GM19025 (cell line): ENCODE results near the gene ABCA9.

Experiments used
- ATAC-seq: cut with Tn5 transposase; IDR thresholded peaks from one replicate; pipeline ENCODE4 v1.9.1; 2021; ENCODE audit warnings: mild to moderate bottlenecking, low read depth, moderate library complexity; ENCODE audit not compliant: unreplicated experiment

The ABCA9 gene

GRCh38 chr17:69069226-69069750 lies 8.6 kb upstream of the ABCA9 start:
- no peak for ATAC-seq

DNA sequence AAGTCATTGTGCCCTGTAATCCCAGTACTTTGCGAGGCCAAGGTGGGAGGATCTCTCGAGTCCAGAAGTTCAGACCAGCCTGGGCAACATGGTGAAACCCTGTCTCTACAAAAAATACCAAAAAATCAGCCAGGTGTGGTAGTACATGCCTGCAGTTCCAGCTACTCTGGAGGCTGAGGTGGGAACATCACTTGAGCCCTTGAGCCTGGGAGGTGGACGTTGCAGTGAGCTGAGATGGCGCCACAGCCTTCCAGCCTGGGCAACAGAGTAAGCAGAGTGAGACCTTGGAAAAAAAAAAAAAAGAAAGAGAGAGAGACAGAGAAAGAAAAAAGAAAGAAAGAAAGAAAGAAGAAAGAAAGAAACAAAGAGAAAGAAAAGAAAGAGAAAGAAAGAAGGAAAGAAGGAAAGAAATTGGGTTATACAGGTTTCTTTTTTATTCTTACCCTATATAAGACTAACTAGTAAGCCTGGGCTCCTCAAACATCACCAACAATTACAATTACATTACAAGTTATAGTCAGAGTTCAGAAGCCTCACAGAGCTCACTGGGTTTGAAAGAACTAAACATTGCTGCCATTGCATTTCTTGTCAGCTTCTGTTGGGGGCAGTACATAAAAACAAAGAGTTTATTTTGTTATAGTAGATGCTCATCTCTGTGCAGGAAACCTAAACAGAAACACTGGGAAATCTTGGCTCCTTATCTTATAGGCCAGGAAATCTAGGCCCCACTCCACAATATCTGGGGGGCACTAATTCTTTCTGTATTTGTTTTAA lies 6.7 kb upstream of the ABCA9 start:
- ATAC-seq = no peak

DNA sequence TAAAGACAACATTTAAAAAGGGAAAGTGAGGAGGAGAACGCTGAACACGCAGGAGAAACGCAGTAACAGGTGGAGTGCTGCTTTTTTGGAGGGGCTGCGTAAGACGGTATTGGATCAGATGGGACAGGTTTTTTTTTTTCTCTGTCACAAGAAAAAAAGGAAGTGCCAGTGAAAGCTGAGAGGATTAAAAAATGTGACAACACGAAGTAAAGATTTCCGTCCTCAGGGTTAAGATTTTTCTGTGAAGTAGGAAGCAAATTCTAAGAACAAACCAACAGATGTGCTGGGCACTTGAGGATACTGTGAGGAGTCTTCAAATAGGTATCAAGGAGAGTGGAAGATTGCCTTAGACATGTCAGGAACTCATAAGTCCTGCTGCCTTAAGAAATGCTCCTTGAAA lies 5.8 kb upstream of the ABCA9 start:
- no peak for ATAC-seq

GRCh38 chr17:69065113-69065512 lies 4.4 kb upstream of the ABCA9 start:
- ATAC-seq = no peak

- no peak for ATAC-seq
Observed at GRCh38 chr17:69064476-69064875, 3.7 kb upstream of the ABCA9 start.

DNA sequence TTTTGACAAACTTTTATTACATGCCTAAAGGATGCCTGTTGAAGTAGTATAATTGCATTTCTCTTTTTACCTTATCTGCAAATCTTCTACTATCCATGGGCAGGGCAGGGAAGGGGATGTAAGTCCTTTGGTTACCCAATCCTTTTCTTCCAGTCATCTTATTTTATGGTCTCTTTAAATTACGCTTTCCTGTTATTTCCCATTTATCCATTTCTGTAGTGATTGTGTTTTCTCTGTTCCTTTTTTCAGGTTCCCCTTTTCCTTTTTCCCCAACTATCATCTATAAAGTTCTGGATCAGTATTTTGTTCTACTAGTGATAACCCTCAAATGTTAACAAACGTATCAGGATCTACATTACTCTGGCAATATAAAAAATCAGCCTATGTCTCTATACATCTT lies 3.3 kb upstream of the ABCA9 start:
- ATAC-seq = no peak

DNA sequence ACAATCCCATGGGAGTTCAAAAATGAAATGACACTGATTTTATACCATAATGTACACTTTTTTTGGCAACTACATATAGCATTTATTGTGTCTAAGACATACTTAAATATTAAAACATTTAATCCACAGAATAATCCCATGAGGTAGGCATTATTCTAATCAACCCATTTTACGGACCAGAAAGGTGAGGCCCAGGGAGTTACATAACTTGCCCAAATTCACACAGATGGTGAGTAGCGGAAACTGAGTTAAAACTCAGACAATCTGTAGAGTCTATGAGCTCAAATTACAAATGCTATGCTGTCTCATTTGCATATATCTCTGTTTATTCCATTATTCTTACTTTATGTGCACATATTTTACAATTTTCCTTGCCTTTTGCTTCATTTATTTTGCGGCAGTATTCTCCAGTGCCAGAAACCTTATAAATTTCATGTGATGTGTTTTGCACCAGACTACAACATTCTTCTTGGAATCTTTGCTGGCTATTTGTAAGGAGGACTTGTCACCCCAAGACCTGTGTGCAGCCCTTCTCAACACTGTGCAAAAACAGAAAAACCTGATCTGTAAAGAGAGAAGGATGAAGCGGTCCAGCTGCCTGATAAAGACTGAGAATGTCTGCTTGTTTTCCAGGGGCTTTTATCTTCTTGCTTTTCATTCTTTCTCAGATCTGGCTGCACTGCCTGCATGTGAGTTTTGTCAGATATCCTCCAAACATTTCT lies 2.3 kb upstream of the ABCA9 start:
- no peak for ATAC-seq

DNA sequence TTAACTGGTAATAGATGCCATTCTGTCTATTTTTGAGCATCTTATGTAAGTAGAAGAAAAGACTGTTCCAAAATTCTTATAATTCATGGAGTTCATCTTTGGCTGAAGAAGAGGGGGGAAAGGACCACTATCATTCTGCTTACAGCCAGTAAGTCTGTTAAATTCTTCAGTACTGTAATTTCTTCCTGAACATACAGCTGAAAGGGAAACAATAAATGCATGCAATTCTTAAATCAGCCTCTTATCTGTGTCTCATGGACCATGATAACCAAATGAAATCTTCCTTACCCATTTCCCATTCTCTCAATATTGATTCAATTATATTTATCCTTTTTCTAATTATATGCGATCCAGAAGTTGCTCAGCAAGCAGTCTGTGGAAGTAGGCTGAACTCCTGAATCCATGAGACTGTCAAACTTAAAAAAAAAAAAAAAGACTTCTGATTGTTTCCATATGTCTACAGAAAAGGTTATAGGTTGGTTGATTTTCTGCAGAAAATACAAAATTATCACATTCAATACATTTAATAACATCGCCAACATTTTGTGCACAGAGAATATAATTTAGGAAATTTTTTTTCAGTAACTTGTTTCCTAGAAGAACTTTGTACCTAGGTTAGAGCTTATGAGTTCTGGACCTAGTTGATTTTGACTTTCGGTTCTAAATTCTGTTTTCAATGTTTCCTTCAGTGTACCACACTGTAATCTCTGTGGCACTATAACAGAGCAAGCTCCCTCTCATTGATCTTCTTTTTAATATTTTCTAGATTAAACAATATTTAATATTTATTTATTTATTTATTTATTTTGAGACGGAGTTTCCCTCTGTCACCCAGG lies 1.2 kb upstream of the ABCA9 start:
- no peak for ATAC-seq

DNA sequence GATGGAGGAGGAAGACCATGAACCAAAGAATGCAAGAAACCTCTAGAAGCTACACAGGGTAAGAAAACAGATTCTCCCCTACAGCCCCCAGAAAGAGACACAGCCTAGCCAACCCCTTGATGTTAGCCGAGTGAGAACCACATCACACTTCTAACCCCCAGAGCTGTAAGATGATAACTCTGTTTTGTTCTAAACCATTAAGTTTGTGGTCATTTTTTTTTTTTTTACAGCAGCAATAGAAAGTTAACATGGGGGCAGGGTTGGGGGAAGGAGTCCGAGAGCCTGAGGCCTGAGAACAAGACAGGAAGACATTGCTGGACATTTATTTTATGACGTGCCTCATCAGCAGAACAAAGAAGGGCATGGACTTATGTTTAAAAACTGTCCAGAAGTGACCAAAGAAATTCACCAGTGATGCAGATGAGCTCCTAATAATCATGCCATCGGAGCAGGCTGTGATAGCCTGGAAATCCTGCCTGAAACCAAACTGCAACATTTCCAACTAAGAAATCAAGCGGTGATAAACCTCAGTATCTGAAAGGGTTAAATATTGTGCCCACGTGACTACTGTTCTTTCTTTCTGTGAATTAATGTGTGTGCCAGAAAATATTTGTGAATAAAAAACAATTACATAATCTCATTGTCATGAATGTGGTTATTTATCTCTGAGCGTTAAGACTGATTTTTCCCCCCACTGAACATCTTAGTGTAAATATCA lies 1.1 kb downstream of the ABCA9 start:
- ATAC-seq = no peak

DNA sequence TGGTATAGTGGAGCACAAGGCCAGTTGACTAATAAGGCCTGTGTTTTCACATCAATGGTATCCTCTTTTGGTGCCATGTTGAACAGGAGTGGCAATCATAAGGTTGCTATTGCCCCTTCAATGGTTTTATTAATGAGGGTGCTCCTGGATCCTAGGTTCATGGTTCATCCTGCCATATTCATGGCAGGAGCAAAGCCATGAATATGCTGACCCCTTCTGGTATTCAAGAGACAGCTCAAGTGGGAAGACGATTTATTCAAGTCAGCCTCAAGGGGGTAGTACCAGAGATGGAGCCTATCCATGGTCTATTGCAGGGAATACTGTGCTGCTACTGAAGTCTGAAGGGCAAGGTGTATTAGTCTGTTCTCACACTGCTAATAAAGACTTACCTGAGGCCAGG lies 2.6 kb downstream of the ABCA9 start:
- ATAC-seq = no peak

DNA sequence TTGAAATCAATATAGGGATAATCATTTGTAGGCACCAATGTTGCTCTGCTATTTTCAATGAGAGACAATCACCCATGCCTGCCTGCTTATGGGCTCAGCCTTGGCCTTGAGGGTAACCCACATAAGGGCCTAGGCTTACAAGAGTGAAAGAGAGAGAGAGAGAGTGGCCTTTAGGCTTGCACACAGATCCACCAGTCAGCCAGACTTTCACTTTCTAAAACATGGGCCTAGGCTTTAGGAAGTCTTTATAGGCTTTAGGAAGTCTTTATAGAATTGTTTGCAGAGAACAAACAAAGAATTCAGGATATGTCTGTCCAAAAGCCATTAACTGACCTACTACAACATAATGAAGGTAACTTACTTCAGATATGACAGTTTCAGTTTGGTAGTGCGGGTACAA lies 3.4 kb downstream of the ABCA9 start:
- ATAC-seq = no peak

DNA sequence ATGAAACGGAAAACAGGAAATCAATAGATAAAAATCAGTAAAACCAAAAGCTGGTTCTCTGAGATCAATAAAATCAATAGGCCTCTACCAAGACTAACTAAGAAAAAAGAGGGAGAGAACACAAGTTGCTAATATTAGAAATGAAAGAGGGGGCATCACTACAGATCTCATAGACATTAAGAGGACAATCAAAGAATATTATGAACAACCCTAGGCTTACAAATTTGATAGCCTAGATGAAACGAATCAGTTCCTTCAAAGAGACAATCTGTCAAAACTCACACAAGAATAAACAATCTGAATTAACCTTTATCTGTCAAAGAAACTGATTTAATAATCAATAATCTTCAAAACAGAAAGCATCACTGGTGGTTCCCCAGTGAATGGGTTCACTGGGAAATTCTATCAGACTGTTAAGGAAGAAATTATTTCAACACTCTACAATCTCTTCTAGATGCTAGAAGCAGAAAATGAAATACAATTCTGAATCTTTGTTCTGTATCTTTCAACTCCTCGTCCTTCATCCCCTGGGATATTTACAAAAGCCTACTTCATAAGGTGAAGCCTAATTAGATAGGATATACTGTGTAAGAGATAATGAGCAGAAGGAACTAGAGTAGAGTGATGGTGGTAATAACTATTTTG lies 4.4 kb downstream of the ABCA9 start:
- no peak for ATAC-seq

DNA sequence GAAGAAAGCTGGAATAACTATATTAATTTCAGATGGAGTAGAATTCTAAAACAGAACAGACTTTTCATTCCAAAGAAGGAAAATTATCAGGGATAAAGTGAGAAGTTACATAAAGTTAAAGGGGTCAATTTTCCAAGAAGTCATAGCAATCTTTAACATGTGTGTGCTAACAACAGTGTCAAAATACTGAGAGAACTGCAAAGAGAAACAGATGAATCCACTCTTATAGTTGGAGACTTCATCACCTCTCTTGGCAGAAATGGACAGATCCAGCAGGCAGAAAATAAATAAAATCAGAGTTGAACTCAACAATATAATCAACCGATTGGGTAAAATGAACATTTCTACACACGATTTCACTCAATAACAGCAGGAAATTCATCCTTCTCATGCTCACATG lies 5.4 kb downstream of the ABCA9 start:
- no peak for ATAC-seq

DNA sequence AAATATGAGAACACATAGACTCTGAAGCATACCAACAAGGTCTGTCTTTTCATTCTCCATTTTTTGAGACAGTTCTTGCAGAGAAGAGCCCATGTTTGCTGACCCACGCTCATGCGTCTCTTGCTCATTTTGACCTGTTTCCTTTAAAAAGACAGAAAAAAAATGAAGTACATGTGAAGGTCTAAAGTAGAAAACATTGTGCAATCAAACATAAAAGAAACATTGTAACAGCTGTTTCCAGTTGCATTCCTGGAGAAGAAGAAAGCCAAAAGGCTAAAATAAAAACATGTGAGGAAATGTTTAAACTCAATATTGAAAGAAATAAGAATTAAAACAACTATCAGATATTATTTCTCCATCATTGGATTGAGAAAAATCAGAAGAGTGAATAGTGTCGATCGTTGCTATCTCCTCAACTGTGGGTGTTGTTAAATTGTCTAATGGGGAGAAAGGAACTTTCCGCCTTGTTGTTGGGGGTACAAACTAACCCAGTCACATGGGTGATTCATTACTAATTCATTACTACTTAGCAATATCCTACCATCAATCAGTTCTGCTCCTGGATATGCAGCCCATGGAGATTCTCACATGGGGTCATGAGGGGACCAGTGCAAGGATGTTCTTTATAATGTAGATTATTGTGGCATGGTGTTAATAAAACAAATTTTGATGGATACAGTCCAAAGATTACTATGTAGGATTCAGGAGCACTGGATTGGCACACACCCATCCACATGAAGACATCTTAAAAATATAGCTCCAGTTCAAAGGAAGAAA lies 9.5 kb downstream of the ABCA9 start:
- ATAC-seq = no peak

- no peak for ATAC-seq
Observed at GRCh38 chr17:69048634-69049033, 12.1 kb downstream of the ABCA9 start.

DNA sequence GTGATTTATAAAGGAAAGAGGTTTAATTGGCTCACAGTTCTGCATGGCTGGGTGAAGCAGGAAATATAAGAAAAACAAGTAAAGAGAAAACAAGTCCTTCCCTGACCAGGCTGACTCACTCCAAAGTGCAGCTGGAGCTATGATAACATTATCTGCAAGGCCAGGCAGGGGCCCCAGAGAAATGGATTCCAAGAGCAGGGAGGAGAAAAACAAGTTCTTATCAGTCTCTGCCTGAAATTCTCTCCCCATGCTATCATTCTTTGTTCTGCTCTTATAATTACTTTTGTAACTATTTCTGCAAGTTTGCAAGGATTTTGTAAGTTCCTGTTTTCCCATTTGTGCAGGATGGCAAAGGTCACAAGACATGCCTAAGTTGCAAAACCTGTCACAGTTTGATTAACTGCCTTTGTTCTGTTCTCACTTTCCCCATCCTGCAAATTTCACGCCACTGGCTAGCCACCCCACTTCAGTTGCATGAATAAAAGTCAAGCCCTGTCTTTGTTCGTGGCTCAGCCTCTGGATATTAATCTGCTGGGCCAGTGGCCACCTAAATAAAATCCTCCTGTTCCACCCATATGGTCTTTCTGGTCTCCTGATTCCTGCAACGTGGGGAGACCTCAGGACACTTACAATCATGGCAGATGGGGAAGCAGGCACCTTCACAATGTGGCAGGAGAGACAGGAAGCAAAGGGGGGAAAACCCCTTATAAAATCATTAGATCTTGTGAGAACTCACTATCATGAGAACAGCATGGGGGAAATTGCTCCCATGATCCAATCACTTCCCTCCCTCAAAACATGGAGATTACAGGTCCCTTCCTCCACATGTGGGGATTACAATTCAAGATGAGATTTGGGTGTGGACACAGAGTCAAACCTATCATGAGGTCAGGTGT lies 13.1 kb downstream of the ABCA9 start:
- no peak for ATAC-seq

DNA sequence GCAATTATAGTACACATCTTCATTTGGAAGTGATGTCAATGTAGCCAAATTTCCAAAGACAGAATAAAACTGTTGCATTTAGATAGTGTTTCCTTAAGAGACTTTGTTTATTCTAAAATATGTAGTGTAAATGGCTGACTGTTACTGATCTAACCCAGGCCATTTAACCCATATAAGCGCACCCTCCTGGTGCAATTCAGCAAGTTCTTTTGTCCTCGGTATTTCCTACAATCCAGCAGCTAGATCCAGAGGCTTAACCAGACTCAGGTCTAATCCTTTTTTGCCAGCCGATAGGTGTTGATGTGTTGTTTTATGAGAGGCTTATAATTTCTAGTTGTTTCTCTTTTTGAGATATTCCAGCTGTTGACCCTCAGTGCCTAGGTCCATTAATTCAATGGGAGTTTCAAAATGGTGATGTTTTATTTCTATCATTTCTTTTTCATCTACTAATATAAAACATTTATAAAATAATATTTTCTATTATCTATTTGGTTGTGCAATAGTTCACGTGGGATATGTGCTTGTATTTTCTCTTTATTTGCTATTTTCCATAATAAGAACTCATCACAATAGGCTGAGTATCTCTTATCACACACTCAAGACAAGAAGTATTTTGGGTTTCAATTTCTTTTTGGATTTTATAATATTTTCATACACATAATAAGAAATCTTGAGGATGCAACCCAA lies 14.5 kb downstream of the ABCA9 start:
- ATAC-seq = no peak

DNA sequence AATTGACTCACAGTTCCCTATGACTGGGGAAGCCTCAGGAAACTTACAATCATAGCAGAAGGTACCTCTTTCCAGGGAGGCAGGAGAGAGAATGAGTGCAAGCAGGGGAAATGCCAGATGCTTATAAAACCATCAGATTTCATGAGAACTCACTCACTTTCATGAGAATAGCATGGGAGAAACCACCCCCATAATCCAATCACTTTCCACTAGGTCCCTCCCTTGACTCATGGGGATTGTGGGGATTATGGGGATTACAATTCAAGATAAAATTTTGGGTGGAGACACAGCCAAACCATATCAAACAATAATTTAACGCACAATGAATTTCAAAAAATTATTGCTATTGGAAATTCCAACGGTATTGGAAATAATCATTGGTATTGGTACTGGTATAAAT lies 15.1 kb downstream of the ABCA9 start:
- no peak for ATAC-seq
